Activated naive CD4-positive, alpha-beta T cell treated with anti-CD3 and anti-CD28 coated beads, Interleukin-2, amount 10 ng/mL, durations not matched to agents 7 days and 5 days (primary cell): ENCODE data around the gene CEACAM16.
"Not testable (repeated sequence)": the region's sequence is repeated elsewhere in the genome, so short reads cannot be mapped to it uniquely, and the experiment has no call there.

Experiments
- CTCF ChIA-PET: fragments of 350-600 bp; sonication (Branson Sonifier 250); formaldehyde crosslinking; loops from one replicate; lab custom pipeline; 2021; ENCODE audit warnings: antibody characterized with exemption; lab: Charles Lee
- DNase-seq: peaks from one replicate; pipeline ENCODE4 v3.0.0-alpha.2; 2020
- H3K27ac Mint-ChIP-seq: one replicate; pipeline ENCODE4 v1.8.0; 2021; ENCODE audit warnings: mild to moderate bottlenecking, moderate library complexity, mixed read lengths
- H3K27me3 Mint-ChIP-seq: one replicate; pipeline ENCODE4 v1.8.0; 2021; ENCODE audit warnings: mild to moderate bottlenecking, mixed read lengths
- H3K36me3 Mint-ChIP-seq: one replicate; pipeline ENCODE4 v1.8.0; 2021; ENCODE audit warnings: mixed read lengths
- H3K4me1 Mint-ChIP-seq: one replicate; pipeline ENCODE4 v1.8.0; 2021; ENCODE audit warnings: mixed read lengths
- H3K4me3 Mint-ChIP-seq: one replicate; pipeline ENCODE4 v1.8.0; 2021; ENCODE audit warnings: mild to moderate bottlenecking, moderate library complexity, mixed read lengths
- H3K9me3 Mint-ChIP-seq: one replicate; pipeline ENCODE4 v1.8.0; 2021; ENCODE audit warnings: mixed read lengths

Gene CEACAM16

GRCh38 chr19:44718441-44719261 lies 19.7 kb downstream of the CEACAM16 start:
- H3K27ac Mint-ChIP-seq = no peak overlapping the region
- peaks cover 34% of the 10 kb centered on the region for H3K27me3 Mint-ChIP-seq
- H3K9me3 Mint-ChIP-seq = peaks cover 18% of the 10 kb centered on the region
- H3K36me3 Mint-ChIP-seq = no peaks in the 10 kb centered on the region
- H3K4me1 Mint-ChIP-seq = peaks cover 22% of the 10 kb centered on the region
- H3K4me3 Mint-ChIP-seq = no peak overlapping the region
- DNase-seq = no peak
- CTCF ChIA-PET = interaction anchor here (1.5 kb wide), 1 partner anchor 52 kb away, joined by 6 read pairs; no protein-coding TSS in a partner anchor

GRCh38 chr19:44719262-44719701 lies 20.3 kb downstream of the CEACAM16 start:
- Mint-ChIP-seq H3K36me3 (no peaks in the 10 kb centered on the region), H3K4me3 (no peak overlapping the region), H3K4me1 (peaks cover 28% of the 10 kb centered on the region), H3K27ac (no peak overlapping the region), H3K9me3 (peaks cover 18% of the 10 kb centered on the region), H3K27me3 (peaks cover 41% of the 10 kb centered on the region)
- no peak for DNase-seq
- CTCF ChIA-PET = interaction anchor here (0.6 to 10.5 kb wide), 2 partner anchors 28 to 49 kb away, joined by 3 to 385 read pairs; no protein-coding TSS in a partner anchor

- not testable (repeated sequence) for DNase-seq, H3K4me3 Mint-ChIP-seq, H3K27ac Mint-ChIP-seq, H3K36me3 Mint-ChIP-seq, H3K9me3 Mint-ChIP-seq
- Mint-ChIP-seq H3K4me1 (peaks cover 38% of the 10 kb centered on the region), H3K27me3 (peaks cover 39% of the 10 kb centered on the region)
- CTCF ChIA-PET = interaction anchor here (4.8 to 10.5 kb wide), 2 partner anchors 30 to 48 kb away, joined by 56 to 385 read pairs; no protein-coding TSS in a partner anchor
Observed at GRCh38 chr19:44720396-44720795, 21.4 kb downstream of the CEACAM16 start.

DNA sequence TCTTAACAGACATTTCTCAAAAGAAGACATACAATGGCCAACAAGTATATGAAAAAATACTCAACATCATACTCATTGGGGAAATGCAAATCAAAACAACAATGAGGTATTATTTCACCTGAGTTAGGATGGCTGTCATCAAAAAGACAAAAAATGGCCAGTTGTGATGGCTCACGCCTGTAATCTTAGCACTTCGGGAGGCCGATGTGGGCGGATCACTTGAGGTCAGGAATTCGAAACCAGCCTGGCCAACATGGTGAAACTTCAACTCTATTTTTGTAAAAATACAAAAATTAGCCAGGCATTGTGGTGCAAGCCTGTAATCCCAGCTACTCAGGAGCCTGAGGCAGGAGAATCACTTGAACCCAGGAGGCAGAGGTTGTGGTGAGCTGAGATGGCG lies 22.0 kb downstream of the CEACAM16 start:
- Mint-ChIP-seq H3K27me3 (peaks cover 44% of the 10 kb centered on the region), H3K27ac (no peak overlapping the region), H3K4me1 (peaks cover 44% of the 10 kb centered on the region), H3K36me3 (no peaks in the 10 kb centered on the region), H3K9me3 (peaks cover 1% of the 10 kb centered on the region), H3K4me3 (no peak overlapping the region)
- CTCF ChIA-PET = interaction anchor here (4.8 to 10.5 kb wide), 2 partner anchors 31 to 47 kb away, joined by 56 to 385 read pairs; no protein-coding TSS in a partner anchor
- DNase-seq = no peak

DNA sequence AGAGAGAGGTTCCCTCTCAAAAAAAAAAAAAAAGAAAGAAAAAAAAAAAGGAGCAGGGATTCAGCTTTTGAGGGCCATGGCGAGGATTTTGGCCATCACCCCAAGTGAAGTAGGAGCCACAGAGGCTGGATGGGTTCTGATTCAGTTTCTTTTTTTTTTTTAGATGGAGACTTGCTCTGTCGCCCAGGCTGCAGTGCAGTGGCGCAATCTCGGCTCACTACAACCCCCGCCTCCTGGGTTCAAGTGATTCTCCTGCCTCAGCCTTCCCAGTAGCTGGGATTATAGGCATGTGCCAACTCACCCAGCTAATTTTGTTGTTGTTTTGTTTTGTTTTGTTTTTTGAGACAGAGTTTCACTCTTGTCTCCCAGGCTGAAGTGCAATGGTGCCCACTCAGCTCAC lies 22.4 kb downstream of the CEACAM16 start:
- H3K27ac Mint-ChIP-seq, H3K36me3 Mint-ChIP-seq, H3K4me3 Mint-ChIP-seq, DNase-seq, H3K9me3 Mint-ChIP-seq: not testable (repeated sequence)
- CTCF ChIA-PET = interaction anchor here (1.8 to 10.5 kb wide), 4 partner anchors 31 to 65 kb away, joined by 7 to 385 read pairs (median 50); no protein-coding TSS in a partner anchor
- Mint-ChIP-seq H3K4me1 (peaks cover 46% of the 10 kb centered on the region), H3K27me3 (peaks cover 45% of the 10 kb centered on the region)

- no peak overlapping the region for H3K4me3 Mint-ChIP-seq
- H3K36me3 Mint-ChIP-seq = no peaks in the 10 kb centered on the region
- CTCF ChIA-PET = interaction anchor here (0.7 to 10.5 kb wide), 20 partner anchors 9 to 198 kb away, joined by 3 to 385 read pairs (median 6); partner anchors contain the start of gene NECTIN2
- H3K27ac Mint-ChIP-seq = no peak overlapping the region
- peaks cover 47% of the 10 kb centered on the region for H3K4me1 Mint-ChIP-seq
- DNase-seq = no peak
- no peaks in the 10 kb centered on the region for H3K9me3 Mint-ChIP-seq
- peaks cover 45% of the 10 kb centered on the region for H3K27me3 Mint-ChIP-seq
Observed at GRCh38 chr19:44722131-44723121, 23.5 kb downstream of the CEACAM16 start.

- Mint-ChIP-seq H3K36me3 (no peaks in the 10 kb centered on the region), H3K4me1 (peaks cover 54% of the 10 kb centered on the region), H3K9me3 (no peaks in the 10 kb centered on the region), H3K27ac (no peak overlapping the region), H3K4me3 (no peak overlapping the region), H3K27me3 (peaks cover 40% of the 10 kb centered on the region)
- CTCF ChIA-PET = interaction anchor here (0.7 to 10.5 kb wide), 37 partner anchors 8 to 229 kb away, joined by 3 to 385 read pairs (median 6); partner anchors contain the start of gene NECTIN2
- no peak for DNase-seq
Observed at GRCh38 chr19:44723299-44723951, 24.5 kb downstream of the CEACAM16 start.

DNA sequence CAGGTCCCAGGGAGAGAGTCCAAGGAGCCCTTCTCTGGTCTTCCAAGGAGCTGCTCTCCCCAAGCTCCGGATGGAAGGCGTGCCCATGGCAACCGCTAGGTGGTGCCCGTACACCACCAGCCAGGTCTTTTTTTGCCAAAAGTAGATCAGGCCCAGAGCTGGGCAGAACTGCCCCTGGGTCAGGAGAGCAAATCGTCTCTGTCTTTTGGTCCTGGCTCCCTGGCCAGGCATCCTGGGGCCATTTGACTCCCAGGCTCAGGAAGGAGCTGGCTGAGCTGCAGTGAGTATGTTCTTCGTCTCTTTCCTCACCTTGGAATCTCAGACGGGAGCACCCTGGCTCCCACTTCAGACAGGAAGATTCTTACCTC lies 25.0 kb downstream of the CEACAM16 start:
- CTCF ChIA-PET = interaction anchor here (0.7 to 10.5 kb wide), 36 partner anchors 9 to 228 kb away, joined by 3 to 385 read pairs (median 6); partner anchors contain the start of gene NECTIN2
- Mint-ChIP-seq H3K27me3 (peaks cover 35% of the 10 kb centered on the region), H3K4me3 (no peak overlapping the region), H3K36me3 (no peaks in the 10 kb centered on the region), H3K27ac (peak overlapping the region; percentile 21), H3K4me1 (peaks cover 56% of the 10 kb centered on the region), H3K9me3 (no peaks in the 10 kb centered on the region)
- peak; percentile 86 for DNase-seq

- peaks cover 56% of the 10 kb centered on the region for H3K4me1 Mint-ChIP-seq
- peaks cover 36% of the 10 kb centered on the region for H3K27me3 Mint-ChIP-seq
- no peak for DNase-seq
- CTCF ChIA-PET = interaction anchor here (1.0 to 10.5 kb wide), 10 partner anchors 13 to 400 kb away, joined by 3 to 385 read pairs (median 10); partner anchors contain the start of gene NECTIN2
- H3K9me3 Mint-ChIP-seq = no peaks in the 10 kb centered on the region
- H3K27ac Mint-ChIP-seq = peak overlapping the region; percentile 24
- no peaks in the 10 kb centered on the region for H3K36me3 Mint-ChIP-seq
- H3K4me3 Mint-ChIP-seq = no peak overlapping the region
Observed at GRCh38 chr19:44725251-44725650, 26.3 kb downstream of the CEACAM16 start.

DNA sequence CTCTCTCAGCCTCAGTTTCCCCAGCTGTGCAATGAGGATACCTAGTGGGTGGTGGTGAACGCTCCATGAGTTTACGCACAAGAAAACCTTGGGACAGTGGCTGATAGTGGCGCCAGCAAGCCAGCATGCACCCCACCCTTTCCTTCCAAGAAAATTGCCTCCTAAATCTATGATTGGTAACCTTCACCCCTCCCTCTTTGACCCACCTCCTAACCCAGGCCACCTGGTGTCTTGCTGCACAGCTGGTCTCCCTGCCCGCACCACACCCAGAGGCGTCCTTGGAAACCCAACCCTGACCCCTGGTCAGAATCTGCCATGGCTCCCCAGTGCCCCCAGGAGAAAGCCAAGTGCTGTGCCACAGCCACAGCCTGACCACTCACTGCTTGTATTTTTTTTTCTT lies 26.7 kb downstream of the CEACAM16 start:
- Mint-ChIP-seq H3K9me3 (no peaks in the 10 kb centered on the region), H3K27ac (no peak overlapping the region), H3K4me1 (peaks cover 56% of the 10 kb centered on the region), H3K36me3 (no peaks in the 10 kb centered on the region), H3K27me3 (peaks cover 36% of the 10 kb centered on the region), H3K4me3 (no peak overlapping the region)
- DNase-seq = no peak
- CTCF ChIA-PET = interaction anchor here (0.7 to 10.5 kb wide), 7 partner anchors 18 to 400 kb away, joined by 3 to 385 read pairs (median 9); partner anchors contain the start of gene NECTIN2

GRCh38 chr19:44726465-44726864 lies 27.5 kb downstream of the CEACAM16 start:
- CTCF ChIA-PET = interaction anchor here (0.6 to 10.5 kb wide), 2 partner anchors 42 to 54 kb away, joined by 3 to 385 read pairs; no protein-coding TSS in a partner anchor
- H3K9me3 Mint-ChIP-seq = no peaks in the 10 kb centered on the region
- DNase-seq = no peak
- H3K4me3 Mint-ChIP-seq = no peak overlapping the region
- peaks cover 56% of the 10 kb centered on the region for H3K4me1 Mint-ChIP-seq
- peaks cover 36% of the 10 kb centered on the region for H3K27me3 Mint-ChIP-seq
- H3K36me3 Mint-ChIP-seq = no peaks in the 10 kb centered on the region
- no peak overlapping the region for H3K27ac Mint-ChIP-seq

GRCh38 chr19:44728178-44728577 lies 29.2 kb downstream of the CEACAM16 start:
- H3K27me3 Mint-ChIP-seq = peaks cover 23% of the 10 kb centered on the region
- H3K36me3 Mint-ChIP-seq = no peaks in the 10 kb centered on the region
- H3K4me1 Mint-ChIP-seq = peaks cover 39% of the 10 kb centered on the region
- no peak overlapping the region for H3K4me3 Mint-ChIP-seq
- CTCF ChIA-PET = interaction anchor here (0.9 to 10.5 kb wide), 4 partner anchors 21 to 40 kb away, joined by 3 to 385 read pairs (median 4); no protein-coding TSS in a partner anchor
- H3K9me3 Mint-ChIP-seq = no peaks in the 10 kb centered on the region
- DNase-seq = no peak
- H3K27ac Mint-ChIP-seq = peak overlapping the region; percentile 17
